Measurements from ENCODE around the gene TAX1BP1. TPM values are rescaled to one million over a fixed set of nuclear protein-coding genes. Genes with fewer than 3 reads are reported as not detected.

TAX1BP1 gene
- total and polyA plus RNA-seq, 2 experiments from 2014 or later, result 56.5 to 87.9 TPM

DNA sequence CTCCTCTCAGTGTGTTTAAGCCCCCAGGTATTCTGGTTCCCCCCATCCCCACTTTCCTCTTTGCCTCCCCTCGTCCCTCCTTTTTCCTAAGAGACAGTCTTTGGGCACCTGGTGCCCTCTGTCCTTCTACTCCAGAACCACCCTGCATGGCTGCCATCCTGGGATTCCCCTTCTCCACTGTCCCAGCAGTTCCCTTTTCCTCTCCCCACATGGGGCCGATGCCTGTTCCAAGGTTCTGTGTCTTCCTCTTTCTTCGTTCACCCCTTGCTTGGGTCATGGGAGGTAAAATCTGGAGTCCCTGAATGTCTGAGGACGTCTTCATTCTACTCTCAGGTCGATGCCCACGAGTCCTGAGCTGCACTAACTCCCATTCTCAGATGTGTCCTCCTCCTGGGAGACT is 120.8 kb downstream of the TAX1BP1 start (continued):
- TF ChIP-seq NANOG (IDR thresholded peaks at IDR 0.05; ENCODE audit: borderline replicate concordance) (no peak), CREB1 (CRISPR knock-in tag; IDR thresholded peaks at IDR 0.05; ENCODE audit: low read depth) (no peak)

DNA sequence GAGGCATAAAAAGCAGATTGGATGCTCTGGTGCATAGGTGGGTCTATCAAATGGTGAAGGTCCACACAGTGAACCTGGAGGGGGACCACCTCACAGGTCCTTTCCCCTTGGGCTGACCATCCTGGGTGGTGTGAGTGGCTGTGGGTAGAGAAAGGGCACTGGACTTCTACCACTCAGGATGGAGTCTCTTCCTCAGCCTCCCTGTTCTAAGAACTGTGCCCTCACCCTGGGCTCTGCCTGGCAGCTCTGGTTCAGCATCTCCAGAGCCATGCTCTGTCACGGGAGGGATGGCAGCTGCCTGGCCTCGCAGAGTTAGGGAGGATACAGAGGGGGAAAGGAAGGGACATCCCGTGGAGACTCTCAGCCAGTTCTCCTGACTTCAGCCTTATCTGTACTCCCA is 121.8 kb downstream of the TAX1BP1 start:
- H3K27me3 Mint-ChIP-seq (ENCODE audit: insufficient read depth, low read depth, poor library complexity), result no peaks in the 10 kb centered on the region
- TF ChIP-seq CREB1 (CRISPR knock-in tag; IDR thresholded peaks at IDR 0.05; ENCODE audit: low read depth), result no peak
- TF ChIP-seq, protein P1, sequence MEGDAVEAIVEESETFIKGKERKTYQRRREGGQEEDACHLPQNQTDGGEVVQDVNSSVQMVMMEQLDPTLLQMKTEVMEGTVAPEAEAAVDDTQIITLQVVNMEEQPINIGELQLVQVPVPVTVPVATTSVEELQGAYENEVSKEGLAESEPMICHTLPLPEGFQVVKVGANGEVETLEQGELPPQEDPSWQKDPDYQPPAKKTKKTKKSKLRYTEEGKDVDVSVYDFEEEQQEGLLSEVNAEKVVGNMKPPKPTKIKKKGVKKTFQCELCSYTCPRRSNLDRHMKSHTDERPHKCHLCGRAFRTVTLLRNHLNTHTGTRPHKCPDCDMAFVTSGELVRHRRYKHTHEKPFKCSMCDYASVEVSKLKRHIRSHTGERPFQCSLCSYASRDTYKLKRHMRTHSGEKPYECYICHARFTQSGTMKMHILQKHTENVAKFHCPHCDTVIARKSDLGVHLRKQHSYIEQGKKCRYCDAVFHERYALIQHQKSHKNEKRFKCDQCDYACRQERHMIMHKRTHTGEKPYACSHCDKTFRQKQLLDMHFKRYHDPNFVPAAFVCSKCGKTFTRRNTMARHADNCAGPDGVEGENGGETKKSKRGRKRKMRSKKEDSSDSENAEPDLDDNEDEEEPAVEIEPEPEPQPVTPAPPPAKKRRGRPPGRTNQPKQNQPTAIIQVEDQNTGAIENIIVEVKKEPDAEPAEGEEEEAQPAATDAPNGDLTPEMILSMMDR (conservative IDR thresholded peaks at IDR 0.05; ENCODE audit: low read depth in 2 of 2), result no peak
- TF ChIP-seq POLR2AphosphoS5 (IDR thresholded peaks at IDR 0.05; ENCODE audit: low read depth), result no peak
- no peak for TF ChIP-seq JUNB (IDR thresholded peaks at IDR 0.05; ENCODE audit: unreplicated experiment)
- TF ChIP-seq, protein P2, sequence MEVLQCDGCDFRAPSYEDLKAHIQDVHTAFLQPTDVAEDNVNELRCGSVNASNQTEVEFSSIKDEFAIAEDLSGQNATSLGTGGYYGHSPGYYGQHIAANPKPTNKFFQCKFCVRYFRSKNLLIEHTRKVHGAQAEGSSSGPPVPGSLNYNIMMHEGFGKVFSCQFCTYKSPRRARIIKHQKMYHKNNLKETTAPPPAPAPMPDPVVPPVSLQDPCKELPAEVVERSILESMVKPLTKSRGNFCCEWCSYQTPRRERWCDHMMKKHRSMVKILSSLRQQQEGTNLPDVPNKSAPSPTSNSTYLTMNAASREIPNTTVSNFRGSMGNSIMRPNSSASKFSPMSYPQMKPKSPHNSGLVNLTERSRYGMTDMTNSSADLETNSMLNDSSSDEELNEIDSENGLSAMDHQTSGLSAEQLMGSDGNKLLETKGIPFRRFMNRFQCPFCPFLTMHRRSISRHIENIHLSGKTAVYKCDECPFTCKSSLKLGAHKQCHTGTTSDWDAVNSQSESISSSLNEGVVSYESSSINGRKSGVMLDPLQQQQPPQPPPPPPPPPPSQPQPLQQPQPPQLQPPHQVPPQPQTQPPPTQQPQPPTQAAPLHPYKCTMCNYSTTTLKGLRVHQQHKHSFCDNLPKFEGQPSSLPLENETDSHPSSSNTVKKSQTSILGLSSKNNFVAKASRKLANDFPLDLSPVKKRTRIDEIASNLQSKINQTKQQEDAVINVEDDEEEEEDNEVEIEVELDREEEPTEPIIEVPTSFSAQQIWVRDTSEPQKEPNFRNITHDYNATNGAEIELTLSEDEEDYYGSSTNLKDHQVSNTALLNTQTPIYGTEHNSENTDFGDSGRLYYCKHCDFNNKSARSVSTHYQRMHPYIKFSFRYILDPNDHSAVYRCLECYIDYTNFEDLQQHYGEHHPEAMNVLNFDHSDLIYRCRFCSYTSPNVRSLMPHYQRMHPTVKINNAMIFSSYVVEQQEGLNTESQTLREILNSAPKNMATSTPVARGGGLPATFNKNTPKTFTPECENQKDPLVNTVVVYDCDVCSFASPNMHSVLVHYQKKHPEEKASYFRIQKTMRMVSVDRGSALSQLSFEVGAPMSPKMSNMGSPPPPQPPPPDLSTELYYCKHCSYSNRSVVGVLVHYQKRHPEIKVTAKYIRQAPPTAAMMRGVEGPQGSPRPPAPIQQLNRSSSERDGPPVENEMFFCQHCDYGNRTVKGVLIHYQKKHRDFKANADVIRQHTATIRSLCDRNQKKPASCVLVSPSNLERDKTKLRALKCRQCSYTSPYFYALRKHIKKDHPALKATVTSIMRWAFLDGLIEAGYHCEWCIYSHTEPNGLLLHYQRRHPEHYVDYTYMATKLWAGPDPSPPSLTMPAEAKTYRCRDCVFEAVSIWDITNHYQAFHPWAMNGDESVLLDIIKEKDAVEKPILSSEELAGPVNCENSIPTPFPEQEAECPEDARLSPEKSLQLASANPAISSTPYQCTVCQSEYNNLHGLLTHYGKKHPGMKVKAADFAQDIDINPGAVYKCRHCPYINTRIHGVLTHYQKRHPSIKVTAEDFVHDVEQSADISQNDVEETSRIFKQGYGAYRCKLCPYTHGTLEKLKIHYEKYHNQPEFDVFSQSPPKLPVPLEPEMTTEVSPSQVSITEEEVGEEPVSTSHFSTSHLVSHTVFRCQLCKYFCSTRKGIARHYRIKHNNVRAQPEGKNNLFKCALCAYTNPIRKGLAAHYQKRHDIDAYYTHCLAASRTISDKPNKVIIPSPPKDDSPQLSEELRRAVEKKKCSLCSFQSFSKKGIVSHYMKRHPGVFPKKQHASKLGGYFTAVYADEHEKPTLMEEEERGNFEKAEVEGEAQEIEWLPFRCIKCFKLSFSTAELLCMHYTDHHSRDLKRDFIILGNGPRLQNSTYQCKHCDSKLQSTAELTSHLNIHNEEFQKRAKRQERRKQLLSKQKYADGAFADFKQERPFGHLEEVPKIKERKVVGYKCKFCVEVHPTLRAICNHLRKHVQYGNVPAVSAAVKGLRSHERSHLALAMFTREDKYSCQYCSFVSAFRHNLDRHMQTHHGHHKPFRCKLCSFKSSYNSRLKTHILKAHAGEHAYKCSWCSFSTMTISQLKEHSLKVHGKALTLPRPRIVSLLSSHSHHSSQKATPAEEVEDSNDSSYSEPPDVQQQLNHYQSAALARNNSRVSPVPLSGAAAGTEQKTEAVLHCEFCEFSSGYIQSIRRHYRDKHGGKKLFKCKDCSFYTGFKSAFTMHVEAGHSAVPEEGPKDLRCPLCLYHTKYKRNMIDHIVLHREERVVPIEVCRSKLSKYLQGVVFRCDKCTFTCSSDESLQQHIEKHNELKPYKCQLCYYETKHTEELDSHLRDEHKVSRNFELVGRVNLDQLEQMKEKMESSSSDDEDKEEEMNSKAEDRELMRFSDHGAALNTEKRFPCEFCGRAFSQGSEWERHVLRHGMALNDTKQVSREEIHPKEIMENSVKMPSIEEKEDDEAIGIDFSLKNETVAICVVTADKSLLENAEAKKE (CRISPR knock-in tag; IDR thresholded peaks at IDR 0.05), result no peak
- TF ChIP-seq STAT1 (IDR thresholded peaks at IDR 0.05; ENCODE audit: unreplicated experiment), result no peak
- no peak for TF ChIP-seq EZH2 (IDR thresholded peaks at IDR 0.05; ENCODE audit: low read depth, unreplicated experiment)
- TF ChIP-seq REST (IDR thresholded peaks at IDR 0.05; ENCODE audit: unreplicated experiment), result no peak
- no peaks in the 10 kb centered on the region for H3F3A ChIP-seq (replicated peaks; ENCODE audit: low read depth)
- no peak overlapping the region; the same call in 1 of the 2 replicates for H3K27ac Mint-ChIP-seq
- DNase-seq (ENCODE audit: low spot score) (no peak), ATAC-seq (no peak)
- no peaks in the 10 kb centered on the region for H3K79me2 ChIP-seq (replicated peaks; ENCODE audit: insufficient read depth)
- H2AFZ ChIP-seq, result no peak overlapping the region
- no peak overlapping the region for H3K4me3 Mint-ChIP-seq
- no peak overlapping the region for H3K4me3 ChIP-seq
- no peaks in the 10 kb centered on the region for H3K9me2 ChIP-seq (ENCODE audit: insufficient read depth)
- 0 out of 2 replicates have a peak, but pooled peaks cover 4% of the 10 kb centered on the region for H3K4me1 ChIP-seq (ENCODE audit: insufficient read depth)
- peaks cover 3% of the 10 kb centered on the region; the same call in 2 of the 3 replicates for H3K4me1 Mint-ChIP-seq
- 0 out of 2 replicates have a peak, but pooled peaks cover 6% of the 10 kb centered on the region for H4K20me1 ChIP-seq (replicated peaks; ENCODE audit: insufficient read depth)
- H3K4me2 ChIP-seq, result no peak overlapping the region
- no peaks in the 10 kb centered on the region for H3K27me3 ChIP-seq (ENCODE audit: insufficient read depth)
- H3K27ac ChIP-seq (ENCODE audit: low read depth), result no peak overlapping the region
- H3K36me3 Mint-ChIP-seq (ENCODE audit: low read depth), result peaks cover 3% of the 10 kb centered on the region; the same call in 1 of the 3 replicates
- H3K36me3 ChIP-seq (ENCODE audit: insufficient read depth), result no peaks in the 10 kb centered on the region
- no peaks in the 10 kb centered on the region; the same call in 2 of the 3 replicates for H3K9me3 Mint-ChIP-seq
